Measurements from ENCODE around the gene MRPL20. TPM values are rescaled to one million over a fixed set of nuclear protein-coding genes. Genes with fewer than 3 reads are reported as not detected.
"Not testable (repeated sequence)": the region's sequence is repeated elsewhere in the genome, so short reads cannot be mapped to it uniquely, and the experiment has no call there.

The MRPL20 gene
- total and polyA plus RNA-seq, 5 donors = 121 to 190 (median 135) TPM

DNA sequence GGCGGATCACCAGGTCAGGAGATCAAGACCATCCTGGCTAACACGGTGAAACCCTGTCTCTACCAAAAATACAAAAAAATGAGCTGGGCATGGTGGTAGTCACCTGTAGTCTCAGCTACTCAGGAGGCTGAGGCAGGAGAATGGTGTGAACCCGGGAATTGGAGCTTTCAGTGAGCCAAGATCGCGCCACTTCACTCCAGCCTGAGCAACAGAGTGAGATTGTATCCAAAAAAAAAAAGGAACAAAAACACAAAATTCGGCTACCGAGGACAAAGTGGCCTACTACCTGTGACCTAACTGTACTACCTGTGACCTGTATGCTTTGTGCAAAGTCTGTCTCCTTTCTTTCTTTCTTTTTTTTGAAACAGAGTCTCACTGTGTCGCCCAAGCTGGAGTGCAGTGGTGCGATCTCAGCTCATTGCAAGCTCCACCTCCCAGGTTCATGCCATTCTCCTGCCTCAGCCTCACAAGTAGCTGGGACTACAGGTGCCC is 4.1 kb downstream of the MRPL20 start:
- H3K4me3 ChIP-seq (ENCODE audit: low read length); H3K27ac ChIP-seq (ENCODE audit: low read length); H3K9me3 ChIP-seq (ENCODE audit: control insufficient read depth, low read length); H3K4me1 ChIP-seq (ENCODE audit: control insufficient read depth, insufficient read depth, low read length); H3K27me3 ChIP-seq (ENCODE audit: control insufficient read depth, insufficient read depth); intact Hi-C loops (cut with DNase I); ATAC-seq: not testable (repeated sequence)
- WGBS = 87% methylated on average over 9 of the region's 9 CpGs
- DNase-seq = peak in 1 of 3 donors; percentile 17

- WGBS = 64% methylated on average over 20 of the region's 20 CpGs
- DNase-seq (peak in 2 of 3 donors; percentile 49 to 58), ATAC-seq (no peak)
- Histone ChIP-seq H3K27me3 (ENCODE audit: control insufficient read depth, insufficient read depth) (no peaks in the 10 kb centered on the region), H3K27ac (ENCODE audit: low read length) (no peak overlapping the region), H3K9me3 (ENCODE audit: control insufficient read depth, low read length) (no peaks in the 10 kb centered on the region), H3K4me3 (ENCODE audit: low read length) (no peak overlapping the region), H3K4me1 (ENCODE audit: control insufficient read depth, insufficient read depth, low read length) (peaks cover 14% of the 10 kb centered on the region)
- intact Hi-C loops (cut with DNase I) = no loop called here
Measured at GRCh38 chr1:1402072-1402900, 4.8 kb downstream of the MRPL20 start.

- whole genome bisulfite sequencing = 86% methylated on average over 7 of the region's 7 CpGs
- no peak for ATAC-seq
- intact Hi-C loops (cut with DNase I) = no loop called here
- Histone ChIP-seq H3K4me1 (ENCODE audit: control insufficient read depth, insufficient read depth, low read length) (peaks cover 14% of the 10 kb centered on the region), H3K9me3 (ENCODE audit: control insufficient read depth, low read length) (no peaks in the 10 kb centered on the region), H3K4me3 (ENCODE audit: low read length) (no peak overlapping the region), H3K27ac (ENCODE audit: low read length) (no peak overlapping the region), H3K27me3 (ENCODE audit: control insufficient read depth, insufficient read depth) (no peaks in the 10 kb centered on the region)
- peak in 1 of 3 donors; percentile 52 for DNase-seq
Measured at GRCh38 chr1:1401457-1402010, 5.6 kb downstream of the MRPL20 start.

GRCh38 chr1:1400576-1401456 is 6.3 kb downstream of the MRPL20 start:
- ATAC-seq = no peak
- Histone ChIP-seq H3K27ac (ENCODE audit: low read length) (no peak overlapping the region), H3K9me3 (ENCODE audit: control insufficient read depth, low read length) (no peaks in the 10 kb centered on the region), H3K27me3 (ENCODE audit: control insufficient read depth, insufficient read depth) (no peaks in the 10 kb centered on the region), H3K4me3 (ENCODE audit: low read length) (no peak overlapping the region), H3K4me1 (ENCODE audit: control insufficient read depth, insufficient read depth, low read length) (peaks cover 9% of the 10 kb centered on the region)
- intact Hi-C loops (cut with DNase I) = no loop called here
- peak in 2 of 3 donors; percentile 50 to 59 for DNase-seq
- 83% methylated on average over 22 of the region's 22 CpGs for WGBS

- H3K4me1 ChIP-seq (ENCODE audit: control insufficient read depth, insufficient read depth, low read length) = peaks cover 7% of the 10 kb centered on the region
- no peaks in the 10 kb centered on the region for H3K27me3 ChIP-seq (ENCODE audit: control insufficient read depth, insufficient read depth)
- peak in 1 of 3 donors; percentile 67 for DNase-seq
- peak overlapping the region; percentile 64 for H3K4me3 ChIP-seq (ENCODE audit: low read length)
- H3K27ac ChIP-seq (ENCODE audit: low read length) = peak overlapping the region; percentile 36
- intact Hi-C loops (cut with DNase I) = no loop called here
- no peaks in the 10 kb centered on the region for H3K9me3 ChIP-seq (ENCODE audit: control insufficient read depth, low read length)
- 6% methylated on average over 34 of the region's 34 CpGs for WGBS
- ATAC-seq = peak; percentile 3 to 4
Measured at GRCh38 chr1:1399872-1400575, 7.1 kb downstream of the MRPL20 start.

DNA sequence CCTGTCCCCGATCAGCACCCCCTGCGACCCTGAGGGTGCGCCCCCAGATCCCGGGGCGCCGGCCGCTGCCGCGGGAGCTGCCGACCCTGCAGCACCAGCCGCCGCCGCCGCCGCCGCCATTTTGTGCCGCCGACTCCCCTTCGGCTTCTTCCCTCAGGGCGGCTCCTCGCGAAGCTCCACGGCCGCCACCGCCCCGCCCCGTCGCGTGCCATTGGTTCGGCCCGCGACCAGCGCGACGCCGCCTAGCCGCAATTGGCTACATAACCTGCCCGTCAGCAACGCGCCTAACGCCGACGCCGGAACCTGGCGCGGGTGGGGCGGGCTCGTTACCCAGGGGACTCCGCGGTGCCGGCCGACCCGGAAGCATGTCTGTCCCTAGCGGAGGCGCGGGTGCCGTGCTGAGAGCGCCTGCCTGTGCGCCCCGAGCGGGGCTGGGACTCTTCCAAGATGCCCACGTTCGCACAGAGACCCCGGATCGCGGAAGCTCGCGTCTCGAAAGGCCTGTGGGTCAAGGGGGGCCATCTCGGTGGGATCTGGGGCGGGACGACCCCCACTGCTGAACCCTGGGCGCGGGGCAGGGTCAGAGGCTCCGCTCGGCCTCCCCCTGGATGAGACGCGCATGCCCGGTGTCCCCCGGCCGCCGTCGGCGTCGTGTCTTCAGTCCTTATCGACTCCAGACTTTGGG is 7.8 kb downstream of the MRPL20 start, which contains the start of gene CCNL2:
Gene CCNL2 (minus strand): TSS at position 149 of the 685 bp plus-strand sequence. CDS start 29 bp downstream, at position 120.
- H3K27me3 ChIP-seq (ENCODE audit: control insufficient read depth, insufficient read depth) = no peaks in the 10 kb centered on the region
- intact Hi-C loops (cut with DNase I) = no loop called here
- peak; percentile 97 to 98 for ATAC-seq
- under 1% methylated on average over 86 of the region's 86 CpGs for WGBS
- peak within 1 kb of the TSS; percentile 82 for H3K27ac ChIP-seq (ENCODE audit: low read length)
- H3K9me3 ChIP-seq (ENCODE audit: control insufficient read depth, low read length) = no peaks in the 10 kb centered on the region
- peaks cover 7% of the 10 kb centered on the region for H3K4me1 ChIP-seq (ENCODE audit: control insufficient read depth, insufficient read depth, low read length)
- H3K4me3 ChIP-seq (ENCODE audit: low read length) = peak within 1 kb of the TSS; percentile 92
- peak; percentile 99 to 100 (median 100) for DNase-seq

- 1% methylated on average over 54 of the region's 54 CpGs for WGBS
- H3K4me1 ChIP-seq (ENCODE audit: control insufficient read depth, insufficient read depth, low read length) = peaks cover 7% of the 10 kb centered on the region
- peak in 1 of 3 donors; percentile 71 for DNase-seq
- no peaks in the 10 kb centered on the region for H3K9me3 ChIP-seq (ENCODE audit: control insufficient read depth, low read length)
- intact Hi-C loops (cut with DNase I) = no loop called here
- ATAC-seq = peak in 1 of 2 donors; percentile 1
- no peaks in the 10 kb centered on the region for H3K27me3 ChIP-seq (ENCODE audit: control insufficient read depth, insufficient read depth)
- H3K4me3 ChIP-seq (ENCODE audit: low read length) = peak overlapping the region; percentile 92
- H3K27ac ChIP-seq (ENCODE audit: low read length) = peak overlapping the region; percentile 82
Measured at GRCh38 chr1:1398677-1399186, 8.4 kb downstream of the MRPL20 start.

GRCh38 chr1:1397839-1398523 is 9.1 kb downstream of the MRPL20 start:
- Histone ChIP-seq H3K4me3 (ENCODE audit: low read length) (peak overlapping the region; percentile 92), H3K9me3 (ENCODE audit: control insufficient read depth, low read length) (no peaks in the 10 kb centered on the region), H3K27me3 (ENCODE audit: control insufficient read depth, insufficient read depth) (no peaks in the 10 kb centered on the region), H3K4me1 (ENCODE audit: control insufficient read depth, insufficient read depth, low read length) (peaks cover 7% of the 10 kb centered on the region), H3K27ac (ENCODE audit: low read length) (no peak overlapping the region)
- DNase-seq = peak; percentile 29 to 53 (median 45)
- no peak for ATAC-seq
- intact Hi-C loops (cut with DNase I) = no loop called here
- 46% methylated on average over 19 of the region's 19 CpGs for WGBS

GRCh38 chr1:1395166-1395565 is 11.9 kb downstream of the MRPL20 start:
- ATAC-seq = no peak
- Histone ChIP-seq H3K27me3 (ENCODE audit: control insufficient read depth, insufficient read depth) (no peaks in the 10 kb centered on the region), H3K4me3 (ENCODE audit: low read length) (no peak overlapping the region), H3K9me3 (ENCODE audit: control insufficient read depth, low read length) (no peaks in the 10 kb centered on the region), H3K27ac (ENCODE audit: low read length) (no peak overlapping the region), H3K4me1 (ENCODE audit: control insufficient read depth, insufficient read depth, low read length) (peaks cover 7% of the 10 kb centered on the region)
- WGBS = 81% methylated on average over 11 of the region's 11 CpGs
- intact Hi-C loops (cut with DNase I) = no loop called here
- DNase-seq = peak in 2 of 3 donors; percentile 30 to 37
